ENCODE results near the gene TRIM26. TPM values are rescaled to one million over a fixed set of nuclear protein-coding genes. Genes with fewer than 3 reads are reported as not detected.

TRIM26 gene
- total RNA-seq, 4 donors from 2014 or later = 40.4 to 57.4 (median 50.7) TPM

- H3K4me3 ChIP-seq (ENCODE audit: low read depth, poor library complexity, severe bottlenecking) = peak overlapping the region; percentile 42
- intact Hi-C loops (cut with DNase I; ENCODE audit: low total_unique reads) = no loop called here
- DNase-seq (ENCODE audit: low spot score in 2 of 2) = peak; percentile 77 to 97
- TF ChIP-seq, protein P1, sequence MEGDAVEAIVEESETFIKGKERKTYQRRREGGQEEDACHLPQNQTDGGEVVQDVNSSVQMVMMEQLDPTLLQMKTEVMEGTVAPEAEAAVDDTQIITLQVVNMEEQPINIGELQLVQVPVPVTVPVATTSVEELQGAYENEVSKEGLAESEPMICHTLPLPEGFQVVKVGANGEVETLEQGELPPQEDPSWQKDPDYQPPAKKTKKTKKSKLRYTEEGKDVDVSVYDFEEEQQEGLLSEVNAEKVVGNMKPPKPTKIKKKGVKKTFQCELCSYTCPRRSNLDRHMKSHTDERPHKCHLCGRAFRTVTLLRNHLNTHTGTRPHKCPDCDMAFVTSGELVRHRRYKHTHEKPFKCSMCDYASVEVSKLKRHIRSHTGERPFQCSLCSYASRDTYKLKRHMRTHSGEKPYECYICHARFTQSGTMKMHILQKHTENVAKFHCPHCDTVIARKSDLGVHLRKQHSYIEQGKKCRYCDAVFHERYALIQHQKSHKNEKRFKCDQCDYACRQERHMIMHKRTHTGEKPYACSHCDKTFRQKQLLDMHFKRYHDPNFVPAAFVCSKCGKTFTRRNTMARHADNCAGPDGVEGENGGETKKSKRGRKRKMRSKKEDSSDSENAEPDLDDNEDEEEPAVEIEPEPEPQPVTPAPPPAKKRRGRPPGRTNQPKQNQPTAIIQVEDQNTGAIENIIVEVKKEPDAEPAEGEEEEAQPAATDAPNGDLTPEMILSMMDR (IDR thresholded peaks at IDR 0.05) = no peak
- peak in 1 of 2 donors; percentile 13 for TF ChIP-seq POLR2A (IDR thresholded peaks at IDR 0.05)
- 0 to 1% methylated on average over 33 to 39 of the region's 45 CpGs for WGBS, 2 donors
Observed at GRCh38 chr6:30213957-30214656, 901 bp upstream of the TRIM26 start.

DNA sequence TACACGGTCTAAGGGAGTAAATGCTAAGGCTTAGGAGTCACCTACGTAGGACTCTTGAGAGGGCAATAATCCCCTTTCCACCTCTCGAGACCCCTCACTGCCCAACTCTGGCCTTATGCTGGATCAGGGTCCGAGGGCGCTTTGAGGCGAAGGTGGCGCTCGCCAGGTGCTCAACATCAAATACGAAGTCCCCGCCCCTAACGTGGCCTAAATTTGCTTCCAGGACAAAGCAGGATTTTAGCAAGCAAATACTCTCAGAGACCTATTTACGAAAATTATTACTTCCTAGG, 406 bp upstream of the TRIM26 start:
- intact Hi-C loops (cut with DNase I; ENCODE audit: low total_unique reads) = no loop called here
- 0 to 1% methylated on average over 12 of the region's 12 CpGs for WGBS, 2 donors
- no peak for DNase-seq (ENCODE audit: low spot score in 2 of 2)
- H3K4me3 ChIP-seq (ENCODE audit: low read depth, poor library complexity, severe bottlenecking) = peak overlapping the region; percentile 42
- no peak for TF ChIP-seq POLR2A (IDR thresholded peaks at IDR 0.05)
- TF ChIP-seq, protein P1 (IDR thresholded peaks at IDR 0.05) = no peak

DNA sequence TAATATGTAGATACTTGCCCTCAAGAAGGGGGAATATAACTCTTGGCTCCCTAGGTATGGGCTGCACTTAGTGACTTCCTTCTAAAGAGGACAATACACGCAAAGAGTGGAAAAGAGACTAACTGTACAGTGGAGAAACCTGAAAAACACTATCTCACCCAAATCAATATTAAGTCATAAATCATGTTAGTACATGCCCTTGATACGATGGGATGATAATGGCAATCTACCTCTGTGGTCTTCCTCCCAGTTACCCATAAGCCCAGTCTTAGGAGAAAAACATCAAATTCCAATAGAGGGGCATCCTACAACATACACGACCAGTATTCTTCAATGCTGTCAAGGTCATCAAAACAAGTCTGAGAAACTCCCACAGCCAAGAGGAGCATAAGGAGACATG, 1.3 kb downstream of the TRIM26 start:
- WGBS, 2 donors = 21 to 24% methylated on average over 3 of the region's 3 CpGs
- no peak for TF ChIP-seq POLR2A (IDR thresholded peaks at IDR 0.05)
- TF ChIP-seq, protein P1 (IDR thresholded peaks at IDR 0.05) = no peak
- DNase-seq (ENCODE audit: low spot score in 2 of 2) = no peak
- H3K4me3 ChIP-seq (ENCODE audit: low read depth, poor library complexity, severe bottlenecking) = no peak overlapping the region
- intact Hi-C loops (cut with DNase I; ENCODE audit: low total_unique reads) = no loop called here

- H3K4me3 ChIP-seq (ENCODE audit: low read depth, poor library complexity, severe bottlenecking) = no peak overlapping the region
- intact Hi-C loops (cut with DNase I; ENCODE audit: low total_unique reads) = no loop called here
- TF ChIP-seq, protein P1 (IDR thresholded peaks at IDR 0.05) = no peak
- no peak for TF ChIP-seq POLR2A (IDR thresholded peaks at IDR 0.05)
Observed at GRCh38 chr6:30211306-30211705, 1.9 kb downstream of the TRIM26 start.

GRCh38 chr6:30207619-30208295, 5.4 kb downstream of the TRIM26 start:
- no peak overlapping the region for H3K4me3 ChIP-seq (ENCODE audit: low read depth, poor library complexity, severe bottlenecking)
- intact Hi-C loops (cut with DNase I; ENCODE audit: low total_unique reads) = no loop called here
- no peak for DNase-seq (ENCODE audit: low spot score in 2 of 2)
- no peak for TF ChIP-seq POLR2A (IDR thresholded peaks at IDR 0.05)
- TF ChIP-seq, protein P1 (IDR thresholded peaks at IDR 0.05) = no peak
- 30 to 34% methylated on average over 4 of the region's 4 CpGs for WGBS, 2 donors

More at GRCh38 chr6:30211306-30211705, 1.9 kb downstream of the TRIM26 start:
- no peak for DNase-seq (ENCODE audit: low spot score in 2 of 2)
- WGBS, 2 donors = 45 to 53% methylated on average over 2 of the region's 2 CpGs

All from lower leg skin (tissue), 4 donors.